ENCODE measurements around the gene CACNB4. TPM values are rescaled to one million over a fixed set of nuclear protein-coding genes. Genes with fewer than 3 reads are reported as not detected.

The CACNB4 gene
- total RNA-seq, 1 experiment from 2014 or later, result 0.22 TPM

GRCh38 chr2:151855111-151855510, 243.7 kb downstream of the CACNB4 start:
- no peaks in the 10 kb centered on the region for H3K27me3 ChIP-seq (ENCODE audit: low read length)
- peak overlapping the region; percentile 31 for H3K4me2 ChIP-seq (ENCODE audit: low read depth, low read length, poor library complexity, severe bottlenecking)
- peak overlapping the region; percentile 75; the same call in 1 of the 2 replicates for H2AFZ ChIP-seq (ENCODE audit: low read length)
- H3K27ac ChIP-seq (ENCODE audit: low read length), result no peak overlapping the region
- no peaks in the 10 kb centered on the region for H3K9me3 ChIP-seq (ENCODE audit: low read length)
- H3K79me2 ChIP-seq (ENCODE audit: low read length), result no peaks in the 10 kb centered on the region
- H3K4me3 ChIP-seq (ENCODE audit: low read length), result no peak overlapping the region; the same call in 1 of the 2 replicates
- H3K4me1 ChIP-seq (ENCODE audit: low read length), result peaks cover 10% of the 10 kb centered on the region
- no peak overlapping the region for H3K9ac ChIP-seq (ENCODE audit: low read length)
- H4K20me1 ChIP-seq (ENCODE audit: insufficient read depth, low read depth, low read length), result no peaks in the 10 kb centered on the region
- H3K36me3 ChIP-seq (ENCODE audit: insufficient read depth, low read length), result no peaks in the 10 kb centered on the region
- H3K9me2 ChIP-seq (replicated peaks; ENCODE audit: insufficient read depth, low read length), result no peaks in the 10 kb centered on the region; the same call in 1 of the 2 replicates
- no peak for DNase-seq

DNA sequence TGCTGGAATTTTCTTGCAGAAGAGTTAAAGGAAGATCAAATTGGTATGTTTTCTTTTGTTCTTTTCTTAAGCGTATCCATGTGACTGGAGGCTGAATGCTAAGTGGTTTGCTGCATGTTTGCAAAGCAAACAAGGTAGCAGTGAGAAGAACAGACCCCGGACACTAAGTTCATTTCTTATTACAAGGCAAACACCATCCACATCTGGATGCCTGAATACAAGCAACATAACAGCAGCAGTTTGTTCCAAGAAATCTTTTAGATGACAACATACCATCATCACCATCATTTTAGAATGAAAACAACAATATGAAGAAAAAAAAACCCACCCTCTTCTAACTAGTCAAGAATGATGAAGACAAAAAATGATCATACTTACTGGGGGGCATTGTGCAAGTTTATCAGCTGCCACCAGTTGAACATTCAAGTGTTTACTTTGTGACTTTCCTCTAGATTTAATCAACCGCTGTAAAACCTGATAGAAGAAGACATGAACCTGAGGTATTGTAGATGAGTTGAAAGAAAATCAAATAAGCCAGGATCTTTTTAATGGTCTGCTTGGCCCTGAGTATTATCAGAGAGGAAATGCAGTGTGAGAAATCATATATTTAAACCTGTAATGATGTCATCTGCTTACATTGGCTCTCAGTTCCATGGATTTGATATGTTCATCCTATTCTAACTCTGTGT, 245.6 kb downstream of the CACNB4 start:
- Histone ChIP-seq H3K27me3 (ENCODE audit: low read length) (no peaks in the 10 kb centered on the region), H3K79me2 (ENCODE audit: low read length) (no peaks in the 10 kb centered on the region), H3K27ac (ENCODE audit: low read length) (no peak overlapping the region), H3K4me2 (ENCODE audit: low read depth, low read length, poor library complexity, severe bottlenecking) (no peak overlapping the region), H3K36me3 (ENCODE audit: insufficient read depth, low read length) (no peaks in the 10 kb centered on the region), H3K4me1 (ENCODE audit: low read length) (peaks cover 10% of the 10 kb centered on the region), H3K9me2 (replicated peaks; ENCODE audit: insufficient read depth, low read length) (no peaks in the 10 kb centered on the region; the same call in 1 of the 2 replicates), H3K9ac (ENCODE audit: low read length) (no peak overlapping the region), H4K20me1 (ENCODE audit: insufficient read depth, low read depth, low read length) (no peaks in the 10 kb centered on the region), H3K4me3 (ENCODE audit: low read length) (no peak overlapping the region), H2AFZ (ENCODE audit: low read length) (no peak overlapping the region), H3K9me3 (ENCODE audit: low read length) (no peaks in the 10 kb centered on the region)
- no peak for DNase-seq

DNA sequence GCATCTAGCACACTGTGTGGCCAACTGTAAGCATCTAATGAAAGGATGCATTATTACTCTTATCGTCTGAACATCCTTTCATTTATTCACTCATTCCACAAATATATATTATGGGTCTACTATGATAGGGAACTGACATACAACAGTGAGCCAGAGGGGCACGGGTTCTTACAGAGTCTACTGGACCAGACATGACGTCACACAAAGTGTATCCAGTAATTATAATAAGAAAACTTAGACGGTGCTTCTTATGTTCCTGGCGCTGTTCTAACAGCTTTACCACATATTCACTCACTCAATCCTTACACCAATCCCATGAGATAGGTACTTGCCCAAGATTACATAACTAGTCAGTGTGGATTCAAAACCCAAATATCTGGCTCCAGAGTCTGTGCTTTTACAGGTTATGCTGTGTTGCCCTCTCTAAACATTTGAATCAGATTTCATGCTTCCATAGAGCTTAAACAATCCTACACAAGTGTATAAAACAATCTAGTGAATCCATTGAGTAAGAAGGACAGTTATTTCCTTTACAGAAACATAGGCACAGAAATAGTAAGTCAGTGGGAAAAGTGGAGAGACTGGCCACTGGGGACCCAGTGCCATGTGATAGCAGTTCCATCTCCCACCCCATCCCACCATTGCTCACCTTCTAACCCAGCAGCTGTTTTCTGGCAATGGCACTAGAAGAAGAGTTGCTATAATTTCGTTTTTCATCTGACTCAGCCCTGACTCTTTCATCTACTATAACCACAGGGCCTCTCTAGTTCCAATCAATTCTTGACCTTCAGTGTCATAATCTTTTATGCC, 246.4 kb downstream of the CACNB4 start:
- Histone ChIP-seq H3K4me3 (ENCODE audit: low read length) (no peak overlapping the region), H4K20me1 (ENCODE audit: insufficient read depth, low read depth, low read length) (no peaks in the 10 kb centered on the region), H3K27me3 (ENCODE audit: low read length) (no peaks in the 10 kb centered on the region), H3K36me3 (ENCODE audit: insufficient read depth, low read length) (no peaks in the 10 kb centered on the region), H3K9ac (ENCODE audit: low read length) (no peak overlapping the region), H3K4me1 (ENCODE audit: low read length) (peaks cover 10% of the 10 kb centered on the region), H3K4me2 (ENCODE audit: low read depth, low read length, poor library complexity, severe bottlenecking) (no peak overlapping the region), H3K27ac (ENCODE audit: low read length) (no peak overlapping the region), H3K9me3 (ENCODE audit: low read length) (no peaks in the 10 kb centered on the region), H2AFZ (ENCODE audit: low read length) (no peak overlapping the region), H3K9me2 (replicated peaks; ENCODE audit: insufficient read depth, low read length) (no peaks in the 10 kb centered on the region; the same call in 1 of the 2 replicates), H3K79me2 (ENCODE audit: low read length) (no peaks in the 10 kb centered on the region)
- DNase-seq, result no peak

DNA sequence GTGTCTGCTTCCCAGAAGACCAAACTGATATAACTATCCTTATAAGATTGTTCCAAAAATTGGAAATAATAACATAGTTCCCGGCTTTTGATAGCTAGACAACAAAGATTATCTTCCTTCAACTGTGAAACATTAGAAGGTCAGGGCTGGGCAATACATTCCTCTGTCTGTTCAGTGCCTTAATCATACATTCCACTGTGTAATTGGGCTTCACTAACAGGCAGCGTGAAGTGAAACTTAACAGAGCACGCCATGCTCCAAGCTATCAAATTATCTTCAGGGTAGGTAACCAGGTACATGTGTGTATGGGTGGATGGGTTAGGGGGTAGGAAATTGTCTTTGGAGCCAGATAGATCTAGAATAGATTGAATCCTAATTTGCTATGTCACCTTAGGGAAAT, 247.1 kb downstream of the CACNB4 start:
- Histone ChIP-seq H3K4me2 (ENCODE audit: low read depth, low read length, poor library complexity, severe bottlenecking) (no peak overlapping the region), H3K27me3 (ENCODE audit: low read length) (no peaks in the 10 kb centered on the region), H2AFZ (ENCODE audit: low read length) (no peak overlapping the region)

GRCh38 chr2:151849413-151850010, 249.3 kb downstream of the CACNB4 start:
- H3K27ac ChIP-seq (ENCODE audit: low read length), result no peak overlapping the region
- H3K27me3 ChIP-seq (ENCODE audit: low read length), result no peaks in the 10 kb centered on the region
- no peak overlapping the region for H3K9ac ChIP-seq (ENCODE audit: low read length)
- H3K79me2 ChIP-seq (ENCODE audit: low read length), result no peaks in the 10 kb centered on the region
- no peak for DNase-seq
- H3K9me3 ChIP-seq (ENCODE audit: low read length), result no peaks in the 10 kb centered on the region
- H3K36me3 ChIP-seq (ENCODE audit: insufficient read depth, low read length), result no peaks in the 10 kb centered on the region
- no peaks in the 10 kb centered on the region for H3K4me1 ChIP-seq (ENCODE audit: low read length)
- no peak overlapping the region for H3K4me3 ChIP-seq (ENCODE audit: low read length)
- no peak overlapping the region for H3K4me2 ChIP-seq (ENCODE audit: low read depth, low read length, poor library complexity, severe bottlenecking)
- no peak overlapping the region for H2AFZ ChIP-seq (ENCODE audit: low read length)
- H4K20me1 ChIP-seq (ENCODE audit: insufficient read depth, low read depth, low read length), result no peaks in the 10 kb centered on the region
- no peaks in the 10 kb centered on the region; the same call in 1 of the 2 replicates for H3K9me2 ChIP-seq (replicated peaks; ENCODE audit: insufficient read depth, low read length)

More for the DNA sequence above, 247.1 kb downstream of the CACNB4 start:
- H4K20me1 ChIP-seq (ENCODE audit: insufficient read depth, low read depth, low read length), result no peaks in the 10 kb centered on the region
- no peaks in the 10 kb centered on the region for H3K79me2 ChIP-seq (ENCODE audit: low read length)
- H3K36me3 ChIP-seq (ENCODE audit: insufficient read depth, low read length), result no peaks in the 10 kb centered on the region
- H3K4me1 ChIP-seq (ENCODE audit: low read length), result peaks cover 10% of the 10 kb centered on the region
- no peak overlapping the region for H3K9ac ChIP-seq (ENCODE audit: low read length)
- no peak for DNase-seq
- H3K9me2 ChIP-seq (replicated peaks; ENCODE audit: insufficient read depth, low read length), result no peaks in the 10 kb centered on the region; the same call in 1 of the 2 replicates
- H3K9me3 ChIP-seq (ENCODE audit: low read length), result no peaks in the 10 kb centered on the region
- no peak overlapping the region for H3K4me3 ChIP-seq (ENCODE audit: low read length)
- H3K27ac ChIP-seq (ENCODE audit: low read length), result no peak overlapping the region

GRCh38 chr2:151845884-151846283, 253.0 kb downstream of the CACNB4 start:
- Histone ChIP-seq H2AFZ (ENCODE audit: low read length) (no peak overlapping the region), H3K4me3 (ENCODE audit: low read length) (no peak overlapping the region), H3K36me3 (ENCODE audit: insufficient read depth, low read length) (no peaks in the 10 kb centered on the region), H3K9me2 (replicated peaks; ENCODE audit: insufficient read depth, low read length) (no peaks in the 10 kb centered on the region), H3K4me2 (ENCODE audit: low read depth, low read length, poor library complexity, severe bottlenecking) (no peak overlapping the region), H3K4me1 (ENCODE audit: low read length) (no peaks in the 10 kb centered on the region), H3K79me2 (ENCODE audit: low read length) (no peaks in the 10 kb centered on the region), H4K20me1 (ENCODE audit: insufficient read depth, low read depth, low read length) (no peaks in the 10 kb centered on the region), H3K27me3 (ENCODE audit: low read length) (no peaks in the 10 kb centered on the region), H3K9me3 (ENCODE audit: low read length) (no peaks in the 10 kb centered on the region), H3K9ac (ENCODE audit: low read length) (no peak overlapping the region), H3K27ac (ENCODE audit: low read length) (no peak overlapping the region)
- no peak for DNase-seq

DNA sequence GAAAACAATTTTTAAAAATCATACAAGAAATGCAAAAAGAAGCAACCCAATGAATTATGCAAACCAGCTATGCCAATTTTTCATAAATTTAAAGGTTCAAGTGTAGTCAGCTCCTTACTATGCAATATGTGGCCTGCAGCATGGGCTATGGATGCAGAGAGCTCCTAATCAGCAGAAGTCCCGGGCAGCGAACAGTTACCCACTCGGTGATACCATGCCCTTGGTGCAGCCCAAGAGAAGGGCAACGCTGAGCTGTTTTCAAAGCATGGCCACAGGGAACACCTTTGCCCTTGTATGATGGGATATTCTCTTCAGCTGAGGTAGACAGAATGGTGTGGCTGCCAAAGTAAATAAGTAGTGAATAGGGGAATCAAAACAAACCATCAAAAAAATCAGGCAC, 253.4 kb downstream of the CACNB4 start:
- H3K9me3 ChIP-seq (ENCODE audit: low read length), result no peaks in the 10 kb centered on the region
- no peaks in the 10 kb centered on the region for H3K79me2 ChIP-seq (ENCODE audit: low read length)
- H3K27ac ChIP-seq (ENCODE audit: low read length), result no peak overlapping the region
- no peak overlapping the region for H2AFZ ChIP-seq (ENCODE audit: low read length)
- peaks cover 1% of the 10 kb centered on the region; the same call in 1 of the 2 replicates for H3K4me1 ChIP-seq (ENCODE audit: low read length)
- H3K4me3 ChIP-seq (ENCODE audit: low read length), result no peak overlapping the region
- H3K4me2 ChIP-seq (ENCODE audit: low read depth, low read length, poor library complexity, severe bottlenecking), result no peak overlapping the region
- no peaks in the 10 kb centered on the region for H4K20me1 ChIP-seq (ENCODE audit: insufficient read depth, low read depth, low read length)
- no peaks in the 10 kb centered on the region for H3K9me2 ChIP-seq (replicated peaks; ENCODE audit: insufficient read depth, low read length)
- H3K36me3 ChIP-seq (ENCODE audit: insufficient read depth, low read length), result no peaks in the 10 kb centered on the region
- H3K9ac ChIP-seq (ENCODE audit: low read length), result no peak overlapping the region
- H3K27me3 ChIP-seq (ENCODE audit: low read length), result no peaks in the 10 kb centered on the region
- DNase-seq, result no peak
